GM06990 (cell line): ENCODE measurements around the gene DLST.

Source experiments
- DNase-seq: peaks from one replicate; pipeline ENCODE4 v3.0.0-alpha.2; 2011; ENCODE audit not compliant: insufficient read length; ENCODE audit errors: extremely low read depth
- H3K27me3 ChIP-seq: replicated peaks from 2 replicates; pipeline ENCODE4 v1.6.0; 2011; ENCODE audit warnings: low read length; ENCODE audit not compliant: control insufficient read depth, insufficient read depth
- H3K36me3 ChIP-seq: 2 replicates; pipeline ENCODE4 v1.5.1; 2011; ENCODE audit warnings: low read length; ENCODE audit not compliant: control insufficient read depth, insufficient read depth
- H3K4me3 ChIP-seq: replicated peaks from 2 replicates; pipeline ENCODE4 v1.5.1; 2011; ENCODE audit warnings: low read depth, mild to moderate bottlenecking, control low read depth, low read length
- CTCF ChIP-seq: IDR thresholded peaks from 2 replicates; pipeline ENCODE4 v1.5.1; 2011; ENCODE audit warnings: low read length, control low read depth, mild to moderate bottlenecking, inconsistent platforms; ENCODE audit not compliant: insufficient read depth, poor library complexity, severe bottlenecking

The DLST gene

GRCh38 chr14:74868739-74869138 lies 13.0 kb upstream of the DLST start:
- no peak overlapping the region for H3K4me3 ChIP-seq
- H3K36me3 ChIP-seq = no peaks in the 10 kb centered on the region
- no peaks in the 10 kb centered on the region for H3K27me3 ChIP-seq
- DNase-seq = no peak
- TF ChIP-seq CTCF = no peak

GRCh38 chr14:74871819-74872218 lies 9.9 kb upstream of the DLST start:
- TF ChIP-seq CTCF = no peak
- DNase-seq = no peak
- Histone ChIP-seq H3K27me3 (no peaks in the 10 kb centered on the region), H3K36me3 (no peaks in the 10 kb centered on the region), H3K4me3 (no peak overlapping the region)

- Histone ChIP-seq H3K27me3 (no peaks in the 10 kb centered on the region), H3K4me3 (no peak overlapping the region), H3K36me3 (no peaks in the 10 kb centered on the region)
- no peak for DNase-seq
- no peak for TF ChIP-seq CTCF
Observed at GRCh38 chr14:74875204-74875603, 6.5 kb upstream of the DLST start.

DNA sequence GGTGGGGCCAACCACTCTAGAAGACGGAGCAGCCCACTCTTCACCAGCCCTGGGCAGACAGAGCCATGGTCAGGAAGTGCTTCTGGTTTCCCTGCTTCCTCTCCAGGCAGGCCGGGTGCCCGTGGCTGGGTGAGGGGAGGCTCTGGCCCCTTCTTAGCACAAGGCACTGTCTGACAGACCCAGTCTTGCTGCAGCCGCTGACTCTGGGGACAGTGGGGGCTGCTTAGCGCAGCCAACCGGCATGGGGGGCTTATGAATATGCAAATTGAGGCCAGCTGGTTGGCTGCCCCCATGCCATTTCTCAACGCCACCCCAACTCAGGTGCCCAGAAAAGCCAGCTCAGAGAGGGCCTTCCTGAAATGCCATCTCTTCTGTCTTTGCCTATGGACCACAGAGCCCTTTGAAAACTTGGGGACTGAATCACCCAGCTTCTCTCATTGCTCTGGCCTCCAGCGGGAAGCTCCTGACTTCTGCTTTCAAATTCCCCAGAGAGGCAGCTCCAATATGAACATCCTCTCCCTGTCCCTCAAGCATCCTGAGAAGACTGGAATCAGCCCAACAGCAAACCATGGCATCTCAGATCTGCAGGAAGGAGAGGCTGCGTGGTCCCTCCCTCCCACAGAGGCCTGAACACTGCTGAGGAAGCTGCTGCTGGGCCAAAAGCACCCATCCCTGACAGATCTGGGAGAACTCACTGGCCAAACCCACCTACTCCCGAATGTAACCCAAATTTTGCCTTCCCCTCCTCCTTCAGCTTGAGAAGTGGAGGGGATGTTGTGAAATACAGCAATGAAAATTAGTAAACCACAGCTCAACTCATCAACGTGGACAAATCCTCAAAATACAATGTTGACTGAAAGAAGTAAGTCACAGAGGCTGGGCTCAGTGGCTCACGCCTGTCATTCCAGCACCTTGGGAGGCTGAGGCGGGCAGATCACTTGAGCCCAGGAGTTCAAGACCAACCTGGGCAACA lies 5.5 kb upstream of the DLST start, which contains the start of gene PROX2:
TSS of gene PROX2 (minus strand) at position 205 of the 973 bp plus-strand sequence. CDS start 12,311 bp downstream, outside the sequence.
- peak; percentile 47 for DNase-seq
- no peaks in the 10 kb centered on the region for H3K27me3 ChIP-seq
- H3K36me3 ChIP-seq = no peaks in the 10 kb centered on the region
- no peak for TF ChIP-seq CTCF
- H3K4me3 ChIP-seq = no peak within 1 kb of the TSS; the same call in 1 of the 2 replicates

GRCh38 chr14:74879427-74880182 lies 2.1 kb upstream of the DLST start:
- Histone ChIP-seq H3K4me3 (no peak overlapping the region), H3K27me3 (no peaks in the 10 kb centered on the region), H3K36me3 (no peaks in the 10 kb centered on the region)
- DNase-seq = no peak
- TF ChIP-seq CTCF = no peak
